Common myeloid progenitor, CD34-positive (primary cell): ENCODE data around the gene PDILT.

ENCODE experiments used
- CTCF ChIA-PET: fragments of 350-600 bp; sonication (Branson Sonifier 250); formaldehyde crosslinking; loops from one replicate; lab custom pipeline; 2021; ENCODE audit warnings: antibody characterized with exemption; lab: Charles Lee
- POLR2A ChIA-PET: fragments of 350-600 bp; sonication (Branson Sonifier 250); formaldehyde crosslinking; loops from one replicate; lab custom pipeline; 2021; ENCODE audit warnings: antibody characterized with exemption; lab: Charles Lee
- DNase-seq, 3 donors: peaks; one replicate each; pipeline versions ENCODE4 v3.0.0 to v3.0.0-alpha.2; 2013
- H3K27ac ChIP-seq, 2 experiments: 1 replicate in 1 of 2; 2 replicates in 1 of 2; pipeline ENCODE4 v1.7.0; 2013; ENCODE audit warnings: inconsistent platforms in 2 of 2, low read length in 2 of 2, mild to moderate bottlenecking in 2 of 2, low read depth in 1 of 2, moderate library complexity in 1 of 2; ENCODE audit not compliant: severe bottlenecking in 2 of 2, insufficient read depth in 1 of 2, poor library complexity in 1 of 2
- H3K27me3 ChIP-seq, 5 experiments: replicated peaks in 2 of 5; 1 replicate in 3 of 5; 2 replicates in 2 of 5; pipeline versions ENCODE4 v1.6.1 to v1.7.0; 2013; ENCODE audit warnings: low read length in 4 of 5, mild to moderate bottlenecking in 2 of 5, moderate library complexity in 2 of 5, inconsistent platforms in 1 of 5; ENCODE audit not compliant: insufficient read depth in 5 of 5, control insufficient read depth in 4 of 5
- H3K36me3 ChIP-seq, 4 experiments: 1 replicate in 2 of 4; 2 replicates in 2 of 4; pipeline versions ENCODE4 v1.6.1 to v1.7.0; 2013; ENCODE audit warnings: low read length in 3 of 4, control low read depth in 1 of 4, mild to moderate bottlenecking in 1 of 4; ENCODE audit not compliant: control insufficient read depth in 4 of 4, insufficient read depth in 4 of 4
- H3K4me1 ChIP-seq, 4 experiments: 1 replicate in 3 of 4; 2 replicates in 1 of 4; pipeline versions ENCODE4 v1.6.1 to v1.7.1; 2013; ENCODE audit warnings: low read length in 3 of 4, mild to moderate bottlenecking in 3 of 4, control low read depth in 1 of 4, inconsistent platforms in 1 of 4, moderate library complexity in 1 of 4; ENCODE audit not compliant: control insufficient read depth in 4 of 4, insufficient read depth in 4 of 4; ENCODE audit errors: control extremely low read depth in 1 of 4
- H3K4me3 ChIP-seq, 7 experiments: 1 replicate in 4 of 7; 2 replicates in 3 of 7; pipeline versions ENCODE4 v1.5.1 to v1.7.0; 2013; ENCODE audit warnings: mild to moderate bottlenecking in 7 of 7, low read length in 6 of 7, moderate library complexity in 6 of 7, inconsistent platforms in 2 of 7, low read depth in 2 of 7, control low read depth in 1 of 7; ENCODE audit not compliant: insufficient read depth in 4 of 7, control insufficient read depth in 1 of 7; ENCODE audit errors: extremely low read depth in 1 of 7
- H3K9me3 ChIP-seq, 5 experiments: 1 replicate in 4 of 5; 2 replicates in 1 of 5; pipeline versions ENCODE4 v1.6.1 to v1.7.1; 2013; ENCODE audit warnings: low read length in 4 of 5, mild to moderate bottlenecking in 2 of 5, inconsistent platforms in 1 of 5, low read depth in 1 of 5, moderate library complexity in 1 of 5; ENCODE audit not compliant: control insufficient read depth in 4 of 5, insufficient read depth in 2 of 5; ENCODE audit errors: control extremely low read depth in 1 of 5
- WGBS: methylation state at CpG from one replicate; pipeline ENCODE4 v1.1.5; 2013; ENCODE audit not compliant: insufficient coverage; 5-methylcytosine and 5-hydroxymethylcytosine counted together

Gene PDILT

GRCh38 chr16:20311548-20311947 lies 93.0 kb downstream of the PDILT start:
- no peaks in the 10 kb centered on the region for H3K9me3 ChIP-seq
- no peak overlapping the region for H3K4me3 ChIP-seq
- DNase-seq, result no peak
- no peaks in the 10 kb centered on the region for H3K4me1 ChIP-seq
- ChIA-PET CTCF (interaction anchor here (2.6 kb wide), 1 partner anchor 11 kb away, joined by 9 read pairs; no protein-coding TSS in a partner anchor), POLR2A (no interaction called here)
- WGBS, result 100% methylated on average over 1 of the region's 2 CpGs
- peaks cover 0 to 6% (median 0%) of the 10 kb centered on the region in 5 experiments for H3K27me3 ChIP-seq
- no peak overlapping the region for H3K27ac ChIP-seq
- no peaks in the 10 kb centered on the region for H3K36me3 ChIP-seq

GRCh38 chr16:20310421-20311395 lies 93.8 kb downstream of the PDILT start:
- no peak overlapping the region for H3K27ac ChIP-seq
- WGBS, result 98% methylated on average over 9 of the region's 11 CpGs
- no peaks in the 10 kb centered on the region for H3K9me3 ChIP-seq
- no peaks in the 10 kb centered on the region for H3K4me1 ChIP-seq
- no peak overlapping the region for H3K4me3 ChIP-seq
- CTCF ChIA-PET, result no interaction called here
- POLR2A ChIA-PET, result no interaction called here
- no peaks in the 10 kb centered on the region for H3K36me3 ChIP-seq
- H3K27me3 ChIP-seq, result peaks cover 0 to 5% (median 0%) of the 10 kb centered on the region in 5 experiments
- DNase-seq, result no peak

GRCh38 chr16:20309786-20310185 lies 94.8 kb downstream of the PDILT start:
- WGBS, result 100% methylated on average over 5 of the region's 6 CpGs
- Histone ChIP-seq H3K9me3 (no peaks in the 10 kb centered on the region), H3K36me3 (no peaks in the 10 kb centered on the region), H3K4me3 (no peak overlapping the region), H3K4me1 (no peaks in the 10 kb centered on the region), H3K27me3 (peaks cover 0 to 6% (median 0%) of the 10 kb centered on the region in 5 experiments), H3K27ac (no peak overlapping the region)
- POLR2A ChIA-PET, result no interaction called here
- CTCF ChIA-PET, result interaction anchor here (1.0 kb wide), 1 partner anchor 9 kb away, joined by 3 read pairs; no protein-coding TSS in a partner anchor
- DNase-seq, result no peak
